ENCODE measurements around the gene DCTD. TPM values are rescaled to one million over a fixed set of nuclear protein-coding genes. Genes with fewer than 3 reads are reported as not detected.

DCTD gene
- total RNA-seq, 1 donor from 2014 or later: 141 TPM

GRCh38 chr4:182893474-182894080 is 23.6 kb downstream of the DCTD start:
- DNase-seq (ENCODE audit: low spot score): no peak

GRCh38 chr4:182893047-182893446 is 24.1 kb downstream of the DCTD start:
- no peak for DNase-seq (ENCODE audit: low spot score)

- no peak for DNase-seq (ENCODE audit: low spot score)
Measured at GRCh38 chr4:182890202-182890601, 27.0 kb downstream of the DCTD start.

- DNase-seq (ENCODE audit: low spot score): no peak
Measured at GRCh38 chr4:182888891-182889290, 28.3 kb downstream of the DCTD start.

- no peak for DNase-seq (ENCODE audit: low spot score)
Measured at GRCh38 chr4:182886768-182887167, 30.4 kb downstream of the DCTD start.

GRCh38 chr4:182886205-182886604 is 31.0 kb downstream of the DCTD start:
- DNase-seq (ENCODE audit: low spot score): no peak

GRCh38 chr4:182885738-182886077 is 31.5 kb downstream of the DCTD start:
- DNase-seq (ENCODE audit: low spot score): no peak

- no peak for DNase-seq (ENCODE audit: low spot score)
Measured at GRCh38 chr4:182885022-182885737, 32.0 kb downstream of the DCTD start.

- no peak for DNase-seq (ENCODE audit: low spot score)
Measured at GRCh38 chr4:182884040-182884439, 33.1 kb downstream of the DCTD start.

GRCh38 chr4:182883351-182883750 is 33.8 kb downstream of the DCTD start:
- no peak for DNase-seq (ENCODE audit: low spot score)

- peak; percentile 70 for DNase-seq (ENCODE audit: low spot score)
Measured at GRCh38 chr4:182881914-182882313, 35.3 kb downstream of the DCTD start.

GRCh38 chr4:182880387-182881356 is 36.5 kb downstream of the DCTD start:
- peak; percentile 78 for DNase-seq (ENCODE audit: low spot score)

- DNase-seq (ENCODE audit: low spot score): no peak
Measured at GRCh38 chr4:182879913-182880312, 37.3 kb downstream of the DCTD start.

GRCh38 chr4:182878633-182879495 is 38.3 kb downstream of the DCTD start:
- DNase-seq (ENCODE audit: low spot score): no peak

- no peak for DNase-seq (ENCODE audit: low spot score)
Measured at GRCh38 chr4:182877326-182877883, 39.8 kb downstream of the DCTD start.

- DNase-seq (ENCODE audit: low spot score): no peak
Measured at GRCh38 chr4:182876427-182876826, 40.8 kb downstream of the DCTD start.

- no peak for DNase-seq (ENCODE audit: low spot score)
Measured at GRCh38 chr4:182875453-182876405, 41.5 kb downstream of the DCTD start.

GRCh38 chr4:182874797-182875345 is 42.3 kb downstream of the DCTD start:
- no peak for DNase-seq (ENCODE audit: low spot score)

- DNase-seq (ENCODE audit: low spot score): no peak
Measured at GRCh38 chr4:182874304-182874751, 42.9 kb downstream of the DCTD start.

GRCh38 chr4:182873726-182874125 is 43.5 kb downstream of the DCTD start:
- no peak for DNase-seq (ENCODE audit: low spot score)
